Endothelial cell of umbilical vein (primary cell): ENCODE results near the gene WDR4. TPM values are rescaled to one million over a fixed set of nuclear protein-coding genes. Genes with fewer than 3 reads are reported as not detected.
A peak's percentile ranks its signal among the peaks of the same experiment; 100 is the strongest.
"Not testable (repeated sequence)": the region's sequence is repeated elsewhere in the genome, so short reads cannot be mapped to it uniquely, and the experiment has no call there.

Experiments
- BruUV-seq: library from RNA; stranded (reverse); fragments of 400-500 nt; replicated peaks from 2 replicates; lab custom pipeline; 2021; lab: Mats Ljungman, UMichigan
- CTCF ChIA-PET: fragments of 300-600, 350-600 bp; sonication (Branson Sonifier 250); formaldehyde crosslinking; loops from one replicate; lab custom pipeline; 2021; ENCODE audit warnings: antibody characterized with exemption, inconsistent platforms; lab: Charles Lee
- POLR2A ChIA-PET: fragments of 300-600, 350-600 bp; sonication (Branson Sonifier 250); formaldehyde crosslinking; loops from one replicate; lab custom pipeline; 2021; ENCODE audit warnings: antibody characterized with exemption, inconsistent platforms; lab: Charles Lee
- DNase-seq: peaks from one replicate; pipeline ENCODE4 v3.0.0-alpha.2; 2011; ENCODE audit warnings: low read depth, low spot score
- FAIRE-seq: peaks from 2 replicates; lab custom pipeline; 2011; peaks lifted over from hg19 to GRCh38; lab: Jason Lieb, UNC
- H2AFZ ChIP-seq: 2 replicates; pipeline ENCODE4 v1.6.0; 2012; ENCODE audit warnings: low read depth, low read length, control low read depth, inconsistent platforms
- H3K27ac ChIP-seq: 2 replicates; pipeline ENCODE4 v1.5.1; 2011; ENCODE audit warnings: low read depth, mild to moderate bottlenecking, control low read depth, low read length, moderate library complexity; ENCODE audit not compliant: insufficient read depth
- H3K27me3 ChIP-seq, 2 experiments: 2 replicates each; pipeline versions ENCODE4 v1.6.0 to v1.6.1; 2011; ENCODE audit warnings: low read length in 2 of 2, mixed read lengths in 1 of 2; ENCODE audit not compliant: control insufficient read depth in 2 of 2, insufficient read depth in 2 of 2
- H3K36me3 ChIP-seq, 2 experiments: 2 replicates in 1 of 2; 3 replicates in 1 of 2; pipeline ENCODE4 v1.5.1; 2011; ENCODE audit warnings: low read length in 2 of 2, mild to moderate bottlenecking in 1 of 2, moderate library complexity in 1 of 2; ENCODE audit not compliant: control insufficient read depth in 2 of 2, insufficient read depth in 2 of 2; ENCODE audit errors: extremely low read depth in 1 of 2
- H3K4me1 ChIP-seq: 3 replicates; pipeline ENCODE4 v1.5.1; 2011; ENCODE audit warnings: mild to moderate bottlenecking, low read length; ENCODE audit not compliant: control insufficient read depth, insufficient read depth; ENCODE audit errors: extremely low read depth
- H3K4me2 ChIP-seq: 2 replicates; pipeline ENCODE4 v1.6.1; 2011; ENCODE audit warnings: low read length, control low read depth, mixed read lengths; ENCODE audit not compliant: insufficient read depth
- H3K4me3 ChIP-seq, 3 experiments: fragments of 200-600 bp in 1 of 3; sonication (generic), shearing (Covaris generic) in 1 of 3; replicated peaks in 1 of 3; 2 replicates each; pipeline ENCODE4 v1.5.1; 2011 to 2016; ENCODE audit warnings: control low read depth in 3 of 3, low read length in 3 of 3, mild to moderate bottlenecking in 2 of 3, inconsistent platforms in 1 of 3, low read depth in 1 of 3, moderate library complexity in 1 of 3; ENCODE audit not compliant: insufficient read depth in 1 of 3
- H3K79me2 ChIP-seq: 2 replicates; pipeline ENCODE4 v1.6.0; 2012; ENCODE audit warnings: low read length, inconsistent platforms; ENCODE audit not compliant: control insufficient read depth, insufficient read depth
- H3K9ac ChIP-seq: replicated peaks from 2 replicates; pipeline ENCODE3; 2011; ENCODE audit warnings: low read length, control low read depth; ENCODE audit not compliant: insufficient read depth; ENCODE audit errors: extremely low read depth
- H3K9me1 ChIP-seq: replicated peaks from 3 replicates; pipeline ENCODE4 v1.6.0; 2011; ENCODE audit warnings: mild to moderate bottlenecking, low read length; ENCODE audit not compliant: control insufficient read depth, insufficient read depth; ENCODE audit errors: extremely low read depth
- H3K9me3 ChIP-seq: replicated peaks from 2 replicates; pipeline ENCODE4 v1.5.1; 2012; ENCODE audit warnings: low read length, inconsistent platforms; ENCODE audit not compliant: control insufficient read depth, insufficient read depth
- H4K20me1 ChIP-seq: replicated peaks from 2 replicates; pipeline ENCODE3; 2011; ENCODE audit warnings: mild to moderate bottlenecking, low read length; ENCODE audit not compliant: control insufficient read depth, insufficient read depth; ENCODE audit errors: extremely low read depth
- EZH2 ChIP-seq: IDR thresholded peaks from 2 replicates; pipeline ENCODE4 v1.6.1; 2012; ENCODE audit warnings: borderline replicate concordance, low read depth, mild to moderate bottlenecking, moderate library complexity, low read length, inconsistent platforms; ENCODE audit not compliant: severe bottlenecking
- FOS ChIP-seq: IDR thresholded peaks from 2 replicates; pipeline ENCODE4 v1.6.1; 2011; ENCODE audit warnings: mild to moderate bottlenecking, low read length, moderate library complexity, borderline replicate concordance; ENCODE audit not compliant: insufficient read depth
- GATA2 ChIP-seq: IDR thresholded peaks from 2 replicates; pipeline ENCODE4 v1.7.0; 2011; ENCODE audit warnings: low read depth, mild to moderate bottlenecking, moderate library complexity, mixed read lengths, low read length; ENCODE audit not compliant: insufficient read length, insufficient read depth
- JUN ChIP-seq: IDR thresholded peaks from 2 replicates; pipeline ENCODE4 v1.6.1; 2011; ENCODE audit warnings: borderline replicate concordance, low read depth; ENCODE audit not compliant: insufficient read length, insufficient read depth
- MYC ChIP-seq: IDR thresholded peaks from one replicate; pipeline ENCODE4 v1.6.1; 2011; ENCODE audit warnings: mild to moderate bottlenecking, low read depth, low read length
- POLR2A ChIP-seq: IDR thresholded peaks from 2 replicates; pipeline ENCODE4 v1.6.1; 2012; ENCODE audit warnings: low read depth, mild to moderate bottlenecking, control low read depth, low read length
- POLR2AphosphoS5 ChIP-seq: IDR thresholded peaks from 2 replicates; pipeline ENCODE4 v1.6.1; 2012; ENCODE audit warnings: low read depth, mild to moderate bottlenecking, control low read depth, low read length, moderate library complexity; ENCODE audit not compliant: insufficient read depth
- dilution Hi-C: fragments of 300-500 bp; cut with MboI; formaldehyde crosslinking; loops from one replicate; pipeline ENCODE4 v1.15.0; 2019; ENCODE audit warnings: low sequenced_read_pairs; ENCODE audit not compliant: extremely low pct_ligation_motif_present
- intact Hi-C: fragments of 100-400 bp; cut with micrococcal nuclease; formaldehyde crosslinking; loops from one replicate; pipeline ENCODE4 v1.10.0; 2022
- polyA plus RNA-seq, 4 experiments: library from polyadenylated mRNA; depleted of rRNA in 3 of 4; stranded (reverse) in 3 of 4; unstranded in 1 of 4; fragments of >200 nt; gene quantifications; 2 replicates each; pipeline versions ENCODE4 v1.2.1 to v1.2.3, GENCODE V29; 2011 to 2012; ENCODE audit warnings: missing spikeins in 1 of 4
- total RNA-seq: library from RNA; stranded (reverse); gene quantifications from 2 replicates; pipeline ENCODE4 v1.2.3, GENCODE V29; 2021
- TF ChIP-seq, protein P1 (sequence below): IDR thresholded peaks from 2 replicates; pipeline ENCODE4 v1.6.1; 2011; ENCODE audit not compliant: insufficient read depth, insufficient read length
- TF ChIP-seq, protein P2 (sequence below), 2 donors: IDR thresholded peaks; 1 replicate in 1 of 2; 2 replicates in 1 of 2; pipeline ENCODE4 v1.5.1; 2011; ENCODE audit warnings: low read length in 2 of 2, mild to moderate bottlenecking in 2 of 2, moderate library complexity in 2 of 2, control low read depth in 1 of 2, inconsistent platforms in 1 of 2, low read depth in 1 of 2; ENCODE audit not compliant: insufficient read depth in 1 of 2; ENCODE audit errors: extremely low read depth in 1 of 2

WDR4 gene
- total and polyA plus RNA-seq, 2 donors (not counting 3 experiments of a cell fraction or from before 2014, with no cell fraction given): 24.5 to 40.0 TPM

DNA sequence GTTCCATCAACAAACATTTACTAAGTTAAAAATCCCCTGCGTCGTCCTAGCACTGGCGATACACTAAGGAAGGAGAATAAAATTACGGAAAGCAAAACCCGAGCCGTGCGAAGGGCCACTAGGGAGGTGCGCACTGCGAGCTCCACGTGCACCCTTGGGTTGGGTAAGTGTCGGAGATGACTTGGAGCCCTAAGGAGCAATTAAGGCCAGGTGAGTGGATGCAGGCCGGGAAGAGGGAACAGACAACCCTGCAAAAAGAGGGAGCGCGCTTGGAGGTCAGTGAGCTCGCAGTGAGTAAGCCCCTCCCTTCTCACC lies 704 bp downstream of the WDR4 start:
- TF ChIP-seq, protein P1, sequence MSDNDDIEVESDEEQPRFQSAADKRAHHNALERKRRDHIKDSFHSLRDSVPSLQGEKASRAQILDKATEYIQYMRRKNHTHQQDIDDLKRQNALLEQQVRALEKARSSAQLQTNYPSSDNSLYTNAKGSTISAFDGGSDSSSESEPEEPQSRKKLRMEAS: no peak
- TF ChIP-seq JUN (no peak), GATA2 (no peak), EZH2 (no peak), POLR2AphosphoS5 (no peak), POLR2A (no peak), MYC (no peak), FOS (no peak)
- TF ChIP-seq, protein P2, sequence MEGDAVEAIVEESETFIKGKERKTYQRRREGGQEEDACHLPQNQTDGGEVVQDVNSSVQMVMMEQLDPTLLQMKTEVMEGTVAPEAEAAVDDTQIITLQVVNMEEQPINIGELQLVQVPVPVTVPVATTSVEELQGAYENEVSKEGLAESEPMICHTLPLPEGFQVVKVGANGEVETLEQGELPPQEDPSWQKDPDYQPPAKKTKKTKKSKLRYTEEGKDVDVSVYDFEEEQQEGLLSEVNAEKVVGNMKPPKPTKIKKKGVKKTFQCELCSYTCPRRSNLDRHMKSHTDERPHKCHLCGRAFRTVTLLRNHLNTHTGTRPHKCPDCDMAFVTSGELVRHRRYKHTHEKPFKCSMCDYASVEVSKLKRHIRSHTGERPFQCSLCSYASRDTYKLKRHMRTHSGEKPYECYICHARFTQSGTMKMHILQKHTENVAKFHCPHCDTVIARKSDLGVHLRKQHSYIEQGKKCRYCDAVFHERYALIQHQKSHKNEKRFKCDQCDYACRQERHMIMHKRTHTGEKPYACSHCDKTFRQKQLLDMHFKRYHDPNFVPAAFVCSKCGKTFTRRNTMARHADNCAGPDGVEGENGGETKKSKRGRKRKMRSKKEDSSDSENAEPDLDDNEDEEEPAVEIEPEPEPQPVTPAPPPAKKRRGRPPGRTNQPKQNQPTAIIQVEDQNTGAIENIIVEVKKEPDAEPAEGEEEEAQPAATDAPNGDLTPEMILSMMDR (IDR thresholded peaks at IDR 0.05; ENCODE audit: extremely low read depth in 1 of 2, insufficient read depth in 1 of 2, low read depth in 1 of 2, low read length in 2 of 2): no peak
- peak overlapping the region; percentile 77 for H3K27ac ChIP-seq
- peak overlapping the region; percentile 20 to 69 (median 64) for H3K4me3 ChIP-seq
- no peaks in the 10 kb centered on the region for H3K9me3 ChIP-seq
- no peak for DNase-seq
- peaks cover 36% of the 10 kb centered on the region for H3K79me2 ChIP-seq
- no peaks in the 10 kb centered on the region for H4K20me1 ChIP-seq
- no peaks in the 10 kb centered on the region for H3K9me1 ChIP-seq
- FAIRE-seq: no peak
- dilution Hi-C loops: no loop called here
- peak overlapping the region; percentile 94 for H3K4me2 ChIP-seq
- peaks cover 10% of the 10 kb centered on the region for H3K4me1 ChIP-seq
- CTCF ChIA-PET: no interaction called here
- BruUV-seq: no TSS peak
- H3K9ac ChIP-seq: peak overlapping the region; percentile 82
- intact Hi-C loops: no loop called here
- peaks cover under 1 to 2% of the 10 kb centered on the region in 2 experiments for H3K36me3 ChIP-seq
- H3K27me3 ChIP-seq: no peaks in the 10 kb centered on the region
- POLR2A ChIA-PET: no interaction called here
- peak overlapping the region; percentile 43 for H2AFZ ChIP-seq

DNA sequence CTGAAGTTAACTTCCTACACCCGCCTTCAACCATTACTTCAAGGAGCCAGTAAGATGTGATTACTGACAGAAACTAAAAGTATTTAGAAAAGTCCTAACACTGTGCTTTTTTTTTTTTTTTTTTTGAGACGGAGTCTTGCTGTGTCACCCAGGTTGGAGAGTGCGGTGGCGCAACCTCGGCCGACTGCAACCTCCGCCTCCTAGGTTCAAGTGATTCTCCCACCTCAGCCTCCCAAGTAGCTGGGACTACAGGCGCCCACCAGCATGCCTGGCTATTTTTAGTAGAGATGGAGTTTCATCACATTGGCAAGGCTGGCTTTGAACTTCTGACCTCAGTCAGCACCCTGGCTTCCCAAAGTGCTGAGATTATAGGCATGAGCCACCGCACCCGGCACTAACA lies 3.5 kb downstream of the WDR4 start:
- H3K4me1 ChIP-seq, H3K4me3 ChIP-seq, POLR2A ChIA-PET, CTCF ChIA-PET, H3K9me1 ChIP-seq, H3K27ac ChIP-seq, H4K20me1 ChIP-seq, H3K9me3 ChIP-seq, H3K9ac ChIP-seq, FAIRE-seq, dilution Hi-C loops, H2AFZ ChIP-seq, DNase-seq, intact Hi-C loops, BruUV-seq, H3K27me3 ChIP-seq, H3K4me2 ChIP-seq: not testable (repeated sequence)
- H3K36me3 ChIP-seq: peaks cover 16 to 18% of the 10 kb centered on the region in 2 experiments
- peaks cover 49% of the 10 kb centered on the region for H3K79me2 ChIP-seq
